A549 treated with CORT108297 at 1 μM for 4 hours (cell line): ENCODE results near the gene CCR2. TPM values are rescaled to one million over a fixed set of nuclear protein-coding genes. Genes with fewer than 3 reads are reported as not detected.

Experiments
- total RNA-seq: library from RNA; stranded (reverse); fragments of 200-300 nt; extraction: Qiagen RNA extraction; gene quantifications from 5 replicates; pipeline ENCODE4 v1.2.3, GENCODE V29; 2022

The CCR2 gene
- total RNA-seq = not detected in 5 replicates

DNA sequence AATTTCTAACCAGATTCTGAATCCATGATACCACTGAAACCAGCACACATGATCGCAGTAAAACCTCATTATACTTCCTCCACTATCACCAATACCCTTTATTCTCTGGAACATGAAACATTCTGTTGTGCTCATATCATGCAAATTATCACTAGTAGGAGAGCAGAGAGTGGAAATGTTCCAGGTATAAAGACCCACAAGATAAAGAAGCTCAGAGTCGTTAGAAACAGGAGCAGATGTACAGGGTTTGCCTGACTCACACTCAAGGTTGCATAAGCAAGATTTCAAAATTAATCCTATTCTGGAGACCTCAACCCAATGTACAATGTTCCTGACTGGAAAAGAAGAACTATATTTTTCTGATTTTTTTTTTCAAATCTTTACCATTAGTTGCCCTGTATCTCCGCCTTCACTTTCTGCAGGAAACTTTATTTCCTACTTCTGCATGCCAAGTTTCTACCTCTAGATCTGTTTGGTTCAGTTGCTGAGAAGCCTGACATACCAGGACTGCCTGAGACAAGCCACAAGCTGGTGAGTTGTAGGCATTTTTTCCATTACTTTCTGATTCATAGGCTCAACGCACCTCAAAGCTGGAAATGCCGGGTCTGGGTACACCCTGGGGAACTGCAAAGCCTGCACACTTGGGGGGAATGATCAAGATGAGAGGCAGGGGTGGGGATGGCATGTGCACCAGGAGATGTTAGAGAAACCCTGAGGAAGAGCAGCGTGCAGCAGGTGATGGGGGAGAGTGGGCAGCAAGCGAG, at the start of gene CCR2:
Gene CCR2 (plus strand): TSS at position 465 of the 764 bp plus-strand sequence. CDS start 3,417 bp downstream, outside the sequence.

DNA sequence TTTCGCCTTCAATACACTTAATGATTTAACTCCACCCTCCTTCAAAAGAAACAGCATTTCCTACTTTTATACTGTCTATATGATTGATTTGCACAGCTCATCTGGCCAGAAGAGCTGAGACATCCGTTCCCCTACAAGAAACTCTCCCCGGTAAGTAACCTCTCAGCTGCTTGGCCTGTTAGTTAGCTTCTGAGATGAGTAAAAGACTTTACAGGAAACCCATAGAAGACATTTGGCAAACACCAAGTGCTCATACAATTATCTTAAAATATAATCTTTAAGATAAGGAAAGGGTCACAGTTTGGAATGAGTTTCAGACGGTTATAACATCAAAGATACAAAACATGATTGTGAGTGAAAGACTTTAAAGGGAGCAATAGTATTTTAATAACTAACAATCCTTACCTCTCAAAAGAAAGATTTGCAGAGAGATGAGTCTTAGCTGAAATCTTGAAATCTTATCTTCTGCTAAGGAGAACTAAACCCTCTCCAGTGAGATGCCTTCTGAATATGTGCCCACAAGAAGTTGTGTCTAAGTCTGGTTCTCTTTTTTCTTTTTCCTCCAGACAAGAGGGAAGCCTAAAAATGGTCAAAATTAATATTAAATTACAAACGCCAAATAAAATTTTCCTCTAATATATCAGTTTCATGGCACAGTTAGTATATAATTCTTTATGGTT, 17.1 kb downstream of the CCR2 start, which contains the start of gene CCR5:
Gene CCR5 (plus strand): TSS at position 108 of the 680 bp plus-strand sequence. CDS start 1,957 bp downstream, outside the sequence.

DNA sequence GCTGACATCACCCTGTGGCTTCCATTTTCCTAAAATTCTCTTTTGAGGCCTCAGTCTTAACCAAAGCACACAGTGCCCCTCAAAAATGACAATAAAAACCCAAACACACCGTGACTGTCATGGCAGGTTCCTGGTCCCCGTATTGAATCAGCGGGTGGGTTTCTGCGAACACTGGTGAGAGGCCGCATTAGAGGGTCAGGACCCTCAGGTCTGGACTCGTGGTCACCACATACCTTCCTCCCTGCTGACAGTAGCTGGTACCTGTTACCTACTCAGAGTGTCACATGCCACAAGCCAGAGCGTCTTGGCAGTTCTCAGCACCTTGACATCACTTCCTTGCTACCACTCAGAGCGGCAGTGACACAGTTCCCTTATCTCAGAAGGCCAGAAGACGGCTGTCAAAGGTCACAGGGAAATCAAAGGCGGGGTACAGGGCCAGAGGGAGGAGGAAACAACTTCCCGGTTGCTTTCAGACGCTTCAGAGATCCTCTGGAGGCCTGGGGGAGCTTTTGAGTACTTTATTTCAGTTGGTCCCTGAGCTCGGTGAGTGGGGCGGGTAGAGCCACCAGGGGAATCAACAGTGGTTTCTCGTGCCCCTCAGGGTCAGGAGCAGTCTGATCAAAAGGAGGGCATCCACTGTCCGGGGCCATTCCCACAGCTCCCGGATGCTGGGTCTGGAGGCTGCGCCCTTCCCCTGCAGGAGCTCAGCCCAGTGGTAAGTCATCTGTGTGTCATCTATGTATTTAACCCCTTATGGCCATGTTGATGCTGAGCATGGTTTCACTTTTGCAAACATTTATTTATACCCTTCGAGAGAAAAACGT, 53.1 kb downstream of the CCR2 start, which contains the start of the genes CCR5AS and CCRL2:
Gene CCR5AS (minus strand): TSS at position 279 of the 824 bp plus-strand sequence.
Gene CCRL2 (plus strand): TSS at position 472 of the 824 bp plus-strand sequence. CDS start 821 bp downstream, outside the sequence.

Other genes starting within 250 kb of the CCR2 start
- gene CCR1, start 145.8 kb upstream of the CCR2 start, total RNA-seq = not detected in 5 replicates
- gene CCR3, start 111.7 kb upstream of the CCR2 start, total RNA-seq = not detected in 5 replicates
- not detected in 5 replicates for gene CCR5, start 16.8 kb downstream of the CCR2 start, total RNA-seq
- 0.03 to 0.39 TPM (median 0.24 TPM) in 5 replicates for gene CCRL2, start 53.1 kb downstream of the CCR2 start, total RNA-seq
- gene LTF, start 110.8 kb downstream of the CCR2 start, total RNA-seq = 0.15 TPM in 1 of 5 replicates, not detected in the others
- gene RTP3, start 143.9 kb downstream of the CCR2 start, total RNA-seq = not detected in 5 replicates
- not detected in 5 replicates for gene LRRC2, start 212.2 kb downstream of the CCR2 start, total RNA-seq